ENCODE results near the gene GYS1. TPM values are rescaled to one million over a fixed set of nuclear protein-coding genes. Genes with fewer than 3 reads are reported as not detected.

Gene GYS1
- total and polyA plus RNA-seq, 2 donors (not counting 1 experiment from before 2014, with no cell fraction given), result 31.2 to 42.8 TPM

DNA sequence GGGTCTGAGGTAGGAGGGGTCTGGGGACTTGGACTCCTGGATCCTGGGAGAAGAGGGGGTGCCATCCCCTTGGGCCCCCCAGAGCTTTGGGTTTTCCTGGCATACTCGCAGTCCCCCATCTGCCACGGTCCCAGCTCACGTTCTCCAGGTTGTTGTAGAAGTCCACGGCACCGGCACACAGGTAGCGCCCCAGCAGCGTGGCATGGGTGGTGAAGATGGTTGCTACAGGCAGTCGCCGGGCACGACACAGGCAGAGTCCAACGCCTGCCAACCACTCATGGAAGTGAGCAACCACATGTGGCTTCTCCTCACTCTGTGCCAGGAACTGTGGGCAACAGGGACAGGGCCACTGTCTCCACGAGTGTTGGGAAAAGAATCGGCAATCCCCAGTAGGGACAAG is 7.4 kb downstream of the GYS1 start:
- peaks cover 24% of the 10 kb centered on the region for H3K36me3 ChIP-seq (ENCODE audit: control insufficient read depth, insufficient read depth, low read length)
- DNase-seq (ENCODE audit: low read depth in 2 of 2), result no peak

GRCh38 chr19:48982280-48982679 is 10.8 kb downstream of the GYS1 start:
- no peak overlapping the region for H2AFZ ChIP-seq (ENCODE audit: low read length)
- H3K9ac ChIP-seq (ENCODE audit: insufficient read depth, low read length), result no peak overlapping the region
- TF ChIP-seq EZH2 (IDR thresholded peaks at IDR 0.05; ENCODE audit: low read length, missing control alignments), result no peak
- TF ChIP-seq, protein P1, sequence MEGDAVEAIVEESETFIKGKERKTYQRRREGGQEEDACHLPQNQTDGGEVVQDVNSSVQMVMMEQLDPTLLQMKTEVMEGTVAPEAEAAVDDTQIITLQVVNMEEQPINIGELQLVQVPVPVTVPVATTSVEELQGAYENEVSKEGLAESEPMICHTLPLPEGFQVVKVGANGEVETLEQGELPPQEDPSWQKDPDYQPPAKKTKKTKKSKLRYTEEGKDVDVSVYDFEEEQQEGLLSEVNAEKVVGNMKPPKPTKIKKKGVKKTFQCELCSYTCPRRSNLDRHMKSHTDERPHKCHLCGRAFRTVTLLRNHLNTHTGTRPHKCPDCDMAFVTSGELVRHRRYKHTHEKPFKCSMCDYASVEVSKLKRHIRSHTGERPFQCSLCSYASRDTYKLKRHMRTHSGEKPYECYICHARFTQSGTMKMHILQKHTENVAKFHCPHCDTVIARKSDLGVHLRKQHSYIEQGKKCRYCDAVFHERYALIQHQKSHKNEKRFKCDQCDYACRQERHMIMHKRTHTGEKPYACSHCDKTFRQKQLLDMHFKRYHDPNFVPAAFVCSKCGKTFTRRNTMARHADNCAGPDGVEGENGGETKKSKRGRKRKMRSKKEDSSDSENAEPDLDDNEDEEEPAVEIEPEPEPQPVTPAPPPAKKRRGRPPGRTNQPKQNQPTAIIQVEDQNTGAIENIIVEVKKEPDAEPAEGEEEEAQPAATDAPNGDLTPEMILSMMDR (conservative IDR thresholded peaks at IDR 0.05 in 1 of 2, IDR thresholded peaks at IDR 0.05 in 1 of 2; ENCODE audit: low read depth in 1 of 2, low read length in 2 of 2), result no peak
- H3K4me3 ChIP-seq (replicated peaks in 1 of 4; ENCODE audit: control extremely low read depth in 1 of 4, insufficient read depth in 1 of 4, low read depth in 3 of 4, low read length in 4 of 4), result no peak overlapping the region
- H3K9me3 ChIP-seq (ENCODE audit: control insufficient read depth, insufficient read depth, low read depth, low read length), result no peaks in the 10 kb centered on the region
- H3K79me2 ChIP-seq (ENCODE audit: control insufficient read depth, insufficient read depth, low read length), result no peaks in the 10 kb centered on the region
- H3K4me1 ChIP-seq (ENCODE audit: control insufficient read depth, extremely low read depth, insufficient read depth, low read length), result peaks cover 13% of the 10 kb centered on the region
- no peaks in the 10 kb centered on the region for H3K27me3 ChIP-seq (ENCODE audit: control insufficient read depth, insufficient read depth, low read length)
- H3K27ac ChIP-seq (ENCODE audit: insufficient read depth, low read length), result no peak overlapping the region
- H3K36me3 ChIP-seq (ENCODE audit: control insufficient read depth, insufficient read depth, low read length), result peaks cover 21% of the 10 kb centered on the region
- no peaks in the 10 kb centered on the region for H4K20me1 ChIP-seq (ENCODE audit: control insufficient read depth, extremely low read depth, insufficient read depth, low read length)
- H3K4me2 ChIP-seq (ENCODE audit: extremely low read depth, insufficient read depth, low read length), result no peak overlapping the region
- DNase-seq (ENCODE audit: low read depth in 2 of 2), result no peak

More for the DNA sequence above, 7.4 kb downstream of the GYS1 start:
- Histone ChIP-seq H3K27ac (ENCODE audit: insufficient read depth, low read length) (no peak overlapping the region), H2AFZ (ENCODE audit: low read length) (no peak overlapping the region), H3K79me2 (ENCODE audit: control insufficient read depth, insufficient read depth, low read length) (peaks cover 7% of the 10 kb centered on the region), H3K4me3 (replicated peaks in 1 of 4; ENCODE audit: control extremely low read depth in 1 of 4, insufficient read depth in 1 of 4, low read depth in 3 of 4, low read length in 4 of 4) (no peak overlapping the region), H3K4me2 (ENCODE audit: extremely low read depth, insufficient read depth, low read length) (no peak overlapping the region), H3K4me1 (ENCODE audit: control insufficient read depth, extremely low read depth, insufficient read depth, low read length) (peaks cover 6% of the 10 kb centered on the region), H3K9me3 (ENCODE audit: control insufficient read depth, insufficient read depth, low read depth, low read length) (no peaks in the 10 kb centered on the region), H3K9ac (ENCODE audit: insufficient read depth, low read length) (no peak overlapping the region), H3K27me3 (ENCODE audit: control insufficient read depth, insufficient read depth, low read length) (no peaks in the 10 kb centered on the region), H4K20me1 (ENCODE audit: control insufficient read depth, extremely low read depth, insufficient read depth, low read length) (no peaks in the 10 kb centered on the region)
- TF ChIP-seq, protein P1 (conservative IDR thresholded peaks at IDR 0.05 in 1 of 2, IDR thresholded peaks at IDR 0.05 in 1 of 2; ENCODE audit: low read depth in 1 of 2, low read length in 2 of 2), result no peak
- TF ChIP-seq EZH2 (IDR thresholded peaks at IDR 0.05; ENCODE audit: low read length, missing control alignments), result no peak

DNA sequence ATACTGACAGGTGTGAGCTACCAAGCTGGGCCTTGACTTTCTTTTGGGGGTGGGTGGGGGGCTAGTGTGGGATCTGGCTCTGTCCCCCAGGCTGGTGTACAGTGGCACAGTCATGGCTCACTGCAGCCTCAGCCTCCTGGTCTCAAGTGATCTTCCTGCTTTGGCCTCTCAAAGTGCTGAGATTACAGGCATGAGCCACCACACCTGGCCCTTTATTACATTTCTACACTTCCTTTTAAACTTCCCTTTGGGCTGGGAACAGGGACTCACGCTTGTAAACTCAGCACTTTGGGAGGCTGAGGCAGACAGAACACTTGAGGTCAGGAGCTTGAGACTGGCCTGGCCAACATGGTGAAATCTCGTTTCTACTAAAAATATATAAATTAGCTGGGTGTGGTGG is 16.0 kb downstream of the GYS1 start:
- Histone ChIP-seq H3K4me1 (ENCODE audit: control insufficient read depth, extremely low read depth, insufficient read depth, low read length) (peaks cover 13% of the 10 kb centered on the region), H3K79me2 (ENCODE audit: control insufficient read depth, insufficient read depth, low read length) (no peaks in the 10 kb centered on the region), H2AFZ (ENCODE audit: low read length) (no peak overlapping the region), H3K36me3 (ENCODE audit: control insufficient read depth, insufficient read depth, low read length) (peaks cover 21% of the 10 kb centered on the region), H3K4me2 (ENCODE audit: extremely low read depth, insufficient read depth, low read length) (no peak overlapping the region), H3K9me3 (ENCODE audit: control insufficient read depth, insufficient read depth, low read depth, low read length) (no peaks in the 10 kb centered on the region), H3K4me3 (replicated peaks in 1 of 4; ENCODE audit: control extremely low read depth in 1 of 4, insufficient read depth in 1 of 4, low read depth in 3 of 4, low read length in 4 of 4) (no peak overlapping the region), H3K27ac (ENCODE audit: insufficient read depth, low read length) (no peak overlapping the region), H3K27me3 (ENCODE audit: control insufficient read depth, insufficient read depth, low read length) (no peaks in the 10 kb centered on the region), H3K9ac (ENCODE audit: insufficient read depth, low read length) (no peak overlapping the region), H4K20me1 (ENCODE audit: control insufficient read depth, extremely low read depth, insufficient read depth, low read length) (no peaks in the 10 kb centered on the region)
- TF ChIP-seq EZH2 (IDR thresholded peaks at IDR 0.05; ENCODE audit: low read length, missing control alignments), result no peak
- TF ChIP-seq, protein P1 (conservative IDR thresholded peaks at IDR 0.05 in 1 of 2, IDR thresholded peaks at IDR 0.05 in 1 of 2; ENCODE audit: low read depth in 1 of 2, low read length in 2 of 2), result no peak
- DNase-seq (ENCODE audit: low read depth in 2 of 2), result no peak

Data from fibroblast of lung (primary cell).